NK-92 (cell line): ENCODE data around the gene GALNT2.

Experiments used
- DNase-seq: peaks from one replicate; lab custom pipeline; 2025; ENCODE audit not compliant: unreplicated experiment; lab: John Stamatoyannopoulos, UW

GALNT2 gene

DNA sequence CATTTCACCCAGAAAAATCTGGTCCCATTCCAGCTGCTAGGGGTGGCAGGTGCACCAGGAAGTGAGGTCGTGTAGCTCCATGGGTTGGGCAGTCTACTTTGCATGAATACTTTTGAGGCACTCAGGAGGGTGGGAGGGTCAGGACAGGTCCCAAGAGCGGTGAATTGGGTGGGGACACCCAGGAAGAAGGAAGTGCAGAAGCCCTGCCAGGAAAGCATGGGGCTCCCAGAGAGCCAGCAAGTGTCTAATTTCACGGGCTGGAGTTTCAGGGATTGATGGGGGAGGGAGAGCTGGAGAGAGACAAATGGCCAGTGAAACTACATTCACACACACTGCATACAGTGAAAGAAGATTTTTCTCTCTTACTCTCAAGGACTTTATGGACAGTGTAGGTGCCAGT is 137.8 kb downstream of the GALNT2 start:
- no peak for DNase-seq

DNA sequence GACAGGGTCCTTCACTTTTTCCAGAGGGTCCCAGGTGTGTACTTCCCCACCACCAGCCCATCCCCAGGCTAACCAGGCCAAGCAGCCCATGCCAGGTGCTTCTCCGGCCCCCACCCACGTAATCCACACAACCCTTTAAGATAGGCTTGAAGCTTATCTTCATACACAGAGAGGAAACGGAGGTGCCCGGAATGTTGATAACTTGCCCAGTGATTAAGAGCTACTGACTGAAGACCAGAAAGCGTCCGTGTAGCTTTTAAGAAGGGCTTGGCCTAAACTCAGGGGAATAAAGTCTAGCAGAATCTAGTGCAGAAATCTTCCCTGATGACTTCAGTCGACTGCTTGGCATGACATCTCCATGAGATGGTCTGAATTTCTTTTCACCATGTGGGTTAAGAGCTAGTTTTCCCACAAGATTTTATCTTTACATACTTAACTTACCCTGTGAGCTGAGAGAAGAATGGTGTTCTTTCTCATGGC is 138.7 kb downstream of the GALNT2 start:
- DNase-seq, result no peak

DNA sequence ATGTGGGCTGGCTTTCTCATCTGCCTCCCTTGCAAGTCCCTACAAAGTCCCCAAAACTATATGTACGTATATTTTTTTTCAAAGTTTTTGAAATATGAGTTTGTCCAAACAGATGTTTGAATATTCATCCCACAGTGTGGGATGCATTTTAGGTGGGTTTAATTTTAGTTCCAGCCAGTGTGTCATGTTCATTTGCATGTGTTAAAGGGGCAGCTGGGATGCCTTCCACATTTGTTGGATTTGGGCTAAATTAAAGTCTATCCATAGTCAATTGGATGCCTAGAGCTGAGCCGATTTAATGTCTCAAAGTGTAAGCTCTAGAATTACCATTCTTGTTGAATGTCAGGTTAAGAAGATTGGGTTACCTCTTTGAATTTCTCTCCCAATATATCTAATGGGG is 139.2 kb downstream of the GALNT2 start:
- no peak for DNase-seq

DNA sequence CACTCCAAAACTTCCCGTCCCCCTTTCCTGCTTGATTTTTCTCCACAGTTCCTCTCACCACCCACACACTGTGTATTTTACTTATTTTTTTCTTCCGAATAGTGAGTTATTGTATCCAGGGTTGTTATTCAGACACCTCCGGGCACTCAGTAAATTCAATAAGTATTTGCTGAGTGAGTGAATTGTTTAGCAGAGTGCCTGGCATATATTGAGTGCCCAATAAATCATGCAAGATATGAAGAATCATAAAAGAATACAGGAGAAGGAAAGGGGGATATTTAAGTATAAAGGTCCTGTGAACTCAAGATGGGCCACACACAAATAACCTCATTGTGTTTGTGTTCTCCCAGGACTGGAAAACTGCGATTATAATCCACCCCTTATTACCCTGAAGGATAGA is 139.9 kb downstream of the GALNT2 start:
- no peak for DNase-seq

DNA sequence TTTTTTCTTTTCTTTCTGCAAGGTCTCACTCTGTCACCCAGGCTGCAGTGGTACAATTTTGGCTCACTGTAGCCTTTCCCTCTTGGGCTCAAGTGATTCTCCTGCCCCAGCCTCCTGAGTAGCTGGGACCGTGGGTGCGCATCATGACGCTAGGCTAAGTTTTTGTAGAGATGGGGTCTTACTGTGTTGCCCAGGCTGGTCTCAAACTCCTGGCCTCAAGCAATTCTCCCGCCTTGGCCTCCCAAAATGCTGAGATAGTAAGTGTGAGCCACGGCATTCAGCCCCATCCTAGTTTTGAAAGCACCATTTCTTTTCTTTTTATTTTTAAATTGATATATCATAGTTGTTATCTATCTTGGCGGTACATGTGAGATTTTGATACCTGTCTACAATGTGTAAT is 140.6 kb downstream of the GALNT2 start:
- no peak for DNase-seq

GRCh38 chr1:230208619-230209261 is 141.7 kb downstream of the GALNT2 start:
- no peak for DNase-seq

DNA sequence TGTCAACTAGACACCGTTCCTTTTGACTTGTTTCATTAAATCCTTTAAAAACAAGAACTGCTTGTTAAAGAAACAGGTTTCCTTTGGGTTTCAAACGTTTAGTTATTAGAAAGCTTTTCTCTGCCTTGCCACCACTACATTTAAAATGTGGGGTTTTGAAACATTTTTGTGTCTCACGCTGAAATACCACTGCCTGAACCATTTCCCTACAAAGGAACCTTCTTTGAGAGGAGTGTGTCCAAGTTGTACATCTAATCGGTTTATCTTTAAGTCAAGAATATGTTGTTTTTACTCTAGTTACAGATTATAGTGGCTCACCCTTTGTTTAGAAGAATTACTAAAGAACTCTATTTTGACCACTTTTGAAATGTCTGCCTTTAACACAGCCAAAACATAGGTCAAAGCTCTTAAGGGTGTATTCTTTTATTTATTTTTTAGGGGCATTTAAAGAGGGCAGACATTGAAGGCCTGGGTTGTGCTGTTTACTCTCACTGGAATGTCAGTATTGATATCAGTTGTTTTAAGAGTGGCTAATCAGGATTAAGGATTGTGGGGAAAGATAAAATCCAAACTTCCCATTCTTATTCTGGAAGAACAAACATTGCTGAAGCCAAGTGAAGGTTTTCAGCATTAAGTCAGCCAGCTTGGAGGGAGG is 143.4 kb downstream of the GALNT2 start:
- DNase-seq, result no peak

- no peak for DNase-seq
Observed at GRCh38 chr1:230210981-230211336, 143.9 kb downstream of the GALNT2 start.

DNA sequence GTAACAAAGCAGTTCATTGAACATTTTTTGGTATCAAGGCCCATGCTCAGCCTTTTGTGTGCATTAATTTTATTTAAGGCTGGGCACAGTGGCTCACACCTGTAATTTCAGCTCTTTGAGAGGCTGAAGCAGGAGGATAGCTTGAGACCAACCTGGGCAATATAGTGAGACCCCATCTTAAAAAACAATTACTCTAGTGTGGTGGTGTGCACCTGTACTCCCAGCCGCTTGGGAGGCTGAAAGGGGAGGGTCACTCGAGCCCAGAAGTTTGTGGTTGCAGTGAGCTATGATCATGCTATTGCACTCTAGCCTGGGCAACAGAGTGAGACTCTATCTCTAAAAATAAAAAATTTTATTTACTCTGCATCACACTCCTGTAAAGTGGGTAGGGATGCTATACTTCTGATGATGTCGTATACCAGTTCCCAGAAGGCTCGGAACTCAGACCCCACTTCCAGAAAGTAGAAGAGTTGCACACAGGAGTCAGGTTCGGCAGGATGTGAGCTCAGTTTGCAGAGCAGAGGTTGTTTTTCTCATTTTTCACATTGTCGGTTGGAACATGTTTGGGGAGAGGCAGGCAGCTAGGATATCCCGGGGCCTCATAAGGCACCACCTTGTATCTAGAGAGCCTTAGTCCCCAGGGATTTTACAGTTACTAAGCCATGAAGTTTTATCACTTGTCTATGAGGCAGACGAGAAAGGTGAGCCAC is 144.6 kb downstream of the GALNT2 start:
- DNase-seq, result no peak

DNA sequence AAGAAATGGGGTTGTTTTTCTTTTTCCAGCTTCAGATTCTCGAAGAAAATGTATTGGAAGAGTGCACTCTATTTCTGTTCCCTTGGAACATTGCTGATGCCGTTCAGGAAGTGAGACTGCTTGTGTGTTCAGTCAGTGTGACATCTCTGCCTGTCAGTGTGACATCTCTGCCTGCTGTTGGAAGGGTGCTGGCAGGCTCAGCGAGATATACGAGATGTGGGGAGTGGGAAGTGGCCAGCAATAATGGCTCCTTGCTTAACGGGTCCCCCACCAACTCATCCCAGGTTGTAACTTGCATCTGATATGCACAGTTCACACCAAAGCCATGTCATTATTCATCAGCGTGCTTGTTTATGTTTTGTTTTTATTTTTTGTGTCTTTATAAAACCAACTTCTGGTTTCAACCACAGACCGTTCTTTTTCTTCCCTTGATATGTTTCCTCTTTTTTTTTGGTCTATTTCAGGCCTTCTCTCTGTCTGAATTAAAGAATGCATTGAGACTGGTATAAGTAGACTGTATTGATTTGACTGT is 145.4 kb downstream of the GALNT2 start:
- no peak for DNase-seq

DNA sequence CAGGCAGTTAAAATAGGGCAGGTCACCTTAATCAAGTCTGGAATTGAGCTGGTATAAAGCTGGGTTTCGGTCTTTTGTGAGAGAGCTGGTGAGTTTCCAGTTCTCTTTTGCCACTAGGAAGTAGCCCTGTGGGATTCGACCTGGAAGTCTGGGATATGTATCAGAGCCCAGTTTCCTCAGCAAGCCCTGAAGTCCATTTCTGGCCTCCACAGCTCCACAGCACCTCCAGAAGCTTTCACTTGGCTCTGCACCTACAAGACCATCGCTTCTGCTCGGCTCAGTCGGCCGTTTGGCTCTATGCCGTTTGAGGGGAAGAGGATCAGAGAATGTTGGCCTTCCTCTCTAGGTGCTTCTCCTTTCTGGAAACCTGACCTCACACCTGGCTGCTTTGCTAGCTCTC is 148.0 kb downstream of the GALNT2 start:
- DNase-seq, result no peak

GRCh38 chr1:230215529-230215928 is 148.5 kb downstream of the GALNT2 start:
- no peak for DNase-seq

GRCh38 chr1:230216896-230217295 is 149.9 kb downstream of the GALNT2 start:
- DNase-seq, result no peak

DNA sequence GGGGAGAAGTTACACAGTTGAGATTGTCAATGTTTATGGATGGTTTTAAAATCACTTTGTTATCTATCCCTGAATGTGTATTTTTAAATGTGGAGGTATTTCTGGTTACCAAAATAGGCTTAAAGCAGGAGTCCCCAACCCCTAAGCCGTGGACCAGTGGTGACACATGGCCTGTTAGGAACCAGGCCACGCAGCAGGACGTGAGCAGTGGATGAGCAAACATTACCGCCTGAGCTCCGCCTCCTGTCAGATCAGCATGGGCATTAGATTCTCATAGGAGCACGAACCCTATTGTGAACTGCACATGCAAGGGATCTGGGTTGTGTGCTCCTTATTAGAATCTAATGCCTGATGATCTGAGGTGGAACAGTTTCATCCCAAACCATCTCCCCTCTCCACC is 151.6 kb downstream of the GALNT2 start:
- no peak for DNase-seq

GRCh38 chr1:230219174-230220067 is 152.4 kb downstream of the GALNT2 start:
- no peak for DNase-seq

DNA sequence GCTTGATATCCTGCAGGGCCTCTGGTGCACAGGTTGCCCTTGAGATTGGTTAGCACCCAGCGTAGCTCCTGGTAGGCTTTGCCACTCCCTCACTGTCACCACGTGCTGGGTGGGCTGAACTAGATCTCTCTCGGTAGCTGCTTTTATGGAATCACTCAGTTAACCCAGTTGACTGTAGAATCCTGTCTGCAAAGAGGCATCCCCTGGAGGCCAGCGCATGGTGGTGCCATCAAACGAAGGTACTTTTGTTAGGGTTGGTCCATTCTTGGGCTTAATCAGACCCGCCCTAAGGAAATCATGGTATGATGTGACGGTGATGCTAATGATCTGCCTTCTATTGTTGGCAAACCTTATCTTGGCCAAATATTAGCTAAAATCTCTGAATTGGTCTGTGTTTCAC is 153.4 kb downstream of the GALNT2 start:
- DNase-seq, result no peak

- DNase-seq, result no peak
Observed at GRCh38 chr1:230220907-230221306, 153.9 kb downstream of the GALNT2 start.

GRCh38 chr1:230222678-230223077 is 155.6 kb downstream of the GALNT2 start:
- no peak for DNase-seq

DNA sequence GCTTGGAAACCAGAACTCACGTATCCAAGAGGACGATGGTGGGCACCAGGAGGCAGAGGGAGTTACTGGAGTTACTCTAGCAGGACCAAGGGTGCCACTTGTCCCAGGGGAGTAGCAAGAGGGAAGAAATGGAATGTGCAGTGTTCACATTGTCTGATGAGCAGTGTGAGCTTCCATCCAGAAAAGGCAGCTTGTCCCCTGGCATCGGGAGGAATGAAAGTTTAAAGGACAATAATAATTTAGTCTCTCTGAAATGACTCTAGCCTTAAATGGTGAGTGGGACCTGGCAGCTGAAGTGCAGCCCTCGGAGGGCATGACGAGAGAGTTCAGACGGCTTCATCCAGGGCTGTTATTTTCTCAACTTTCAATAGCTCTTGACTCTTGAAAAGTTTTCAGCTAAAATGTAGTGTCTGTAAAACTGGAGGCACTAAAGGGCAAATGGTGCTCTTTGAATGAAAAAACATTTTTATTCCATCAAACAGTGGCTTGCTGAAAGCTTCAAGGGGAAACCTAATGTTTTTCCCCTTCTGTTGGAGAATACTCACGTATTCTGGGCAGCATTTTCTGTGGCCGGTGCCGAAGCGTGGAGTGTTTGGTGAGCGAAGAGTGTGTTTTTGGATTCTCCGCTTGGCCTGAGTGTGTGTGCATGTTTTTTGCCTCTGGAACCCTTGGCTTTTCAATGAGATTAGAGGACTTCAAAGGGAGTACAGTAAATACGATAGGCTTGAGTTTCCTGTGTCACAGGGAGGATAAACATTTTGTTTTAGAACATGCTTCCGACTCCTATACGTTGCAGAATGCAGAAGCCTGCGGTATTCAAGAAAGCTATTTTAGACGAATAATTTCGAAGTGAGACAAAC is 157.3 kb downstream of the GALNT2 start:
- DNase-seq, result no peak
